Tibial nerve (tissue), 4 donors: ENCODE data around the gene MICALL2.

Experiments used
- EP300 ChIP-seq, 2 donors: sonication (generic); formaldehyde crosslinking; IDR thresholded peaks; one replicate each; pipeline ENCODE4 v1.6.1; 2017; ENCODE audit warnings: antibody characterized with exemption in 2 of 2, mild to moderate bottlenecking in 1 of 2
- POLR2A ChIP-seq, 2 donors: fragments of 450-650 bp; IDR thresholded peaks; one replicate each; pipeline ENCODE4 v1.6.1; 2017; ENCODE audit warnings: antibody characterized with exemption in 2 of 2, mild to moderate bottlenecking in 2 of 2, moderate library complexity in 2 of 2
- TF ChIP-seq, protein P1 (sequence below), 5 experiments: fragments of 200-600 bp in 3 of 5; fragments of 450-650 bp in 2 of 5; sonication (generic) in 3 of 5; IDR thresholded peaks; one replicate each; pipeline ENCODE4 v1.5.1; 2016 to 2019; ENCODE audit warnings: antibody characterized with exemption in 5 of 5, mild to moderate bottlenecking in 3 of 5, moderate library complexity in 2 of 5

DNA sequence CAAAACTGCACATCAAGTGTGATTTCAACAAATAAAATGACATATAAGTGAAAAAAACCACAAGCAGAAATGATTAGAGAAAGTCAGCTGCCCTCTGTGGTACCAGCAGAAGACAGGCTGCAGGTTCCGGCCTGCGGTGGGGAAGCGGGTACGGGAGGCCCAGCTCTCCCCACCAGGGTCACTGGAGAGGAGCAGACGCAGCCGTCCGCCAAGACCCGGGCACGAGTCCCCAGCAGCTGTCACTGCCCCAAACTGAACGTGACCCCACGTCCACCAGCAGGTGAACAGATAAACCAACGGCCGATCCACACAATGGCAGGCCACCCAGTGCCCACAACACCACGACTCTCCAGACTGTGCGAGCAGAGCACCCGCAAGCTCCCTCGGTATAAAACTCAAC is 16.1 kb upstream of the MICALL2 start:
- TF ChIP-seq, protein P1, sequence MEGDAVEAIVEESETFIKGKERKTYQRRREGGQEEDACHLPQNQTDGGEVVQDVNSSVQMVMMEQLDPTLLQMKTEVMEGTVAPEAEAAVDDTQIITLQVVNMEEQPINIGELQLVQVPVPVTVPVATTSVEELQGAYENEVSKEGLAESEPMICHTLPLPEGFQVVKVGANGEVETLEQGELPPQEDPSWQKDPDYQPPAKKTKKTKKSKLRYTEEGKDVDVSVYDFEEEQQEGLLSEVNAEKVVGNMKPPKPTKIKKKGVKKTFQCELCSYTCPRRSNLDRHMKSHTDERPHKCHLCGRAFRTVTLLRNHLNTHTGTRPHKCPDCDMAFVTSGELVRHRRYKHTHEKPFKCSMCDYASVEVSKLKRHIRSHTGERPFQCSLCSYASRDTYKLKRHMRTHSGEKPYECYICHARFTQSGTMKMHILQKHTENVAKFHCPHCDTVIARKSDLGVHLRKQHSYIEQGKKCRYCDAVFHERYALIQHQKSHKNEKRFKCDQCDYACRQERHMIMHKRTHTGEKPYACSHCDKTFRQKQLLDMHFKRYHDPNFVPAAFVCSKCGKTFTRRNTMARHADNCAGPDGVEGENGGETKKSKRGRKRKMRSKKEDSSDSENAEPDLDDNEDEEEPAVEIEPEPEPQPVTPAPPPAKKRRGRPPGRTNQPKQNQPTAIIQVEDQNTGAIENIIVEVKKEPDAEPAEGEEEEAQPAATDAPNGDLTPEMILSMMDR (IDR thresholded peaks at IDR 0.05), result no peak
- TF ChIP-seq POLR2A (IDR thresholded peaks at IDR 0.05) (no peak), EP300 (IDR thresholded peaks at IDR 0.05) (no peak)
